Measurements from ENCODE around the gene SPATA12. TPM values are rescaled to one million over a fixed set of nuclear protein-coding genes. Genes with fewer than 3 reads are reported as not detected.
A peak's percentile ranks its signal among the peaks of the same experiment; 100 is the strongest.

The SPATA12 gene
- total RNA-seq, 2 donors from 2014 or later: not detected

DNA sequence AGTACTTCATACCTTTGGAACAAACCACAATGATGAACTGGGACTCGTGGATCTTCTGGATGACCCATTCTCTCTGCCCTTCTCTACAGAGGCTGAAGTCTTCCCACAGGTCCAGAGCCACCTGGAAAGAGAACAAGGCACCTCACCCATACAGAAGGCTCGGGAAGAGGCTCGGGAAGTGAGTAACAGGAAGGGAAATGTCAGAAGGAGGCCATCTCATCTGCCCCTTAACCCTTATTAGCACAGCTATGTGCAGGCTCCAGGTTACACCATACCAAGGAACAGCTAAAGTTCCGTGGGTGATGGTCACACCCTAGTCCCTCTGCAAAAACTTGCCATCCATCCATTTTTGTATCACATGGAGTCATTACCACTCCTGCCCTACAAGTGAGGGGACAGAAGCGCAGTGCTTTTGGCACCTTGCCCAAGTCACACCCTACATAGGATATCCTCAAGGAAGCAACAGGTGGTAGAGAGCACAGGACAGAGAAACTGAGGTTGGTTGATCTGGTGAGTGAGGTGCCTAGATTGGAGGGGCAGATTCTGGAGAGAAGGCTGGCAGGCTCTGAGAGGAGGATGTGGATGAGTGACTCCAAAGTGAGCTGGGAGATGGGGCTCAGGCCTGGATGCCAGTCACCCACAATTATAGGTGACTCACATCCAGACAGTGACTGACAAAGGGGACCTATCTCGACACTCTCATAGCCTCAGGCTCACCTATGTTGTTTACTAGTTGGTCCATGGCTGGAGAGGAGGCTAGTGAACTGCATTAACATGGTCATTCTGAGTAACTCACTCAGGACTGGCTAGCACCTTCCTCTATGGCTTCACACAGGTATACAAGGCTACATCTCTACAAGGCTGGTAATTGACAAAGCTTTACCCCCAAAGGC is 38.2 kb downstream of the SPATA12 start:
- DNase-seq (ENCODE audit: low spot score) (no peak), ATAC-seq (ENCODE audit: insufficient number of reproducible peaks, low FRiP score, low read depth) (no peak)
- Histone ChIP-seq H3K4me1 (ENCODE audit: control insufficient read depth in 1 of 2, low read depth in 2 of 2) (no peaks in the 10 kb centered on the region), H3K4me3 (no peak overlapping the region), H3K36me3 (peaks cover 4% of the 10 kb centered on the region), H3K27ac (no peak overlapping the region), H3K27me3 (replicated peaks; ENCODE audit: insufficient read depth) (no peaks in the 10 kb centered on the region), H3K9me3 (no peaks in the 10 kb centered on the region)
- TF ChIP-seq, protein P1, sequence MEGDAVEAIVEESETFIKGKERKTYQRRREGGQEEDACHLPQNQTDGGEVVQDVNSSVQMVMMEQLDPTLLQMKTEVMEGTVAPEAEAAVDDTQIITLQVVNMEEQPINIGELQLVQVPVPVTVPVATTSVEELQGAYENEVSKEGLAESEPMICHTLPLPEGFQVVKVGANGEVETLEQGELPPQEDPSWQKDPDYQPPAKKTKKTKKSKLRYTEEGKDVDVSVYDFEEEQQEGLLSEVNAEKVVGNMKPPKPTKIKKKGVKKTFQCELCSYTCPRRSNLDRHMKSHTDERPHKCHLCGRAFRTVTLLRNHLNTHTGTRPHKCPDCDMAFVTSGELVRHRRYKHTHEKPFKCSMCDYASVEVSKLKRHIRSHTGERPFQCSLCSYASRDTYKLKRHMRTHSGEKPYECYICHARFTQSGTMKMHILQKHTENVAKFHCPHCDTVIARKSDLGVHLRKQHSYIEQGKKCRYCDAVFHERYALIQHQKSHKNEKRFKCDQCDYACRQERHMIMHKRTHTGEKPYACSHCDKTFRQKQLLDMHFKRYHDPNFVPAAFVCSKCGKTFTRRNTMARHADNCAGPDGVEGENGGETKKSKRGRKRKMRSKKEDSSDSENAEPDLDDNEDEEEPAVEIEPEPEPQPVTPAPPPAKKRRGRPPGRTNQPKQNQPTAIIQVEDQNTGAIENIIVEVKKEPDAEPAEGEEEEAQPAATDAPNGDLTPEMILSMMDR (IDR thresholded peaks at IDR 0.05): no peak

DNA sequence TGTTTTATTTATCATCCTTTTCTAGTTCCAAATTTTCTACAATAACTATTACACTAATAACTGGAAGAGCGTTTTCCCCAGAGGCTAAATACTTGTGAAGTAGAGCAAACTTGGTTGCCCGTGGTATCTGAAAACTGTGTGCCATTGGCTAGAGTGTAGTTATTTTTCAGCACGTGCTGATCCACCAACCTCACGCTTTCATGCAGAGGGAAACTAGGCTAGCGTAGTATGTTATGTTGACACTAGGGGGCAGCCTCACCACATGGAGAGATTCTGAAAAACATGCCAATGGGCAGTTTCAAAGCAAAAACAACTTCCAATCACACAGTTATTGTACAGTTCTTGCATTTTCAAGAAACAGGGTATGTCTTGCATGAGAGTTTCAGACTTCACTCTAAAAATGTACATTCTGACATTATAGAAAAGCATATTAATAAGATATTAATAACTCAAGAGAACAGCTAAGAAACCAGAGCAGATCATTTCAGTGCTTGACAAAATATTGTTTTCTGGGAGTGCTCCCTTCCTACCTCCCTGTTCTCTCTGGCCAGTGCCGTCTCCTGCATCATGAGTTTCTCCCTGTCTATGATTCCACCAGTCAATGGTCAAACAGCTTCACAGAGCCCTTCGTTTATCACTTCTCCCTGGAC is 39.7 kb downstream of the SPATA12 start:
- DNase-seq (ENCODE audit: low spot score): peak; percentile 22
- no peak overlapping the region for H3K27ac ChIP-seq

DNA sequence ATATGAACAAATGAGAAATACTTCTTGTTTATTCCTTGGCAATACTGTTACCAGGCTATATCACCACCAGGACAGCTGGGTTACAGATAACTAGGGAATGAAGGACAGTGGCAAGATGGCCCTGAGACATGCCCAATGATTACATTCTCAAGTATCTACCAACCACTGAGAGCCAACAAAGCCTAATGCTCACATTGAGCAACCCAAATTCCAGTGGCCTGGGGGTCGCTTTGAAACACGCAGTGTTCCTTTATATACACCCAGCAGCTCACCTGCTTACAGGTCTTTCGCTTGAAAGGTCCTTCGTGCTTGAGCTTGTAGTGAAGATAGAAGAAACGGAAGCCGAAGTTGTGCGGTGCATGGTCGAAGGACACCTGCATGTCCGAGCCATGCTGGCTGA is 45.1 kb downstream of the SPATA12 start:
- DNase-seq (ENCODE audit: low spot score) (no peak), ATAC-seq (ENCODE audit: insufficient number of reproducible peaks, low FRiP score, low read depth) (no peak)
- H3K27me3 ChIP-seq (replicated peaks; ENCODE audit: insufficient read depth): no peaks in the 10 kb centered on the region
- no peak overlapping the region for H3K4me3 ChIP-seq
- H3K9me3 ChIP-seq: no peaks in the 10 kb centered on the region
- no peaks in the 10 kb centered on the region for H3K4me1 ChIP-seq (ENCODE audit: control insufficient read depth in 1 of 2, low read depth in 2 of 2)
- TF ChIP-seq, protein P1 (IDR thresholded peaks at IDR 0.05): no peak
- H3K36me3 ChIP-seq: peaks cover 4% of the 10 kb centered on the region
- H3K27ac ChIP-seq: no peak overlapping the region

More for the DNA sequence above, 39.7 kb downstream of the SPATA12 start:
- TF ChIP-seq, protein P1 (IDR thresholded peaks at IDR 0.05): peak; percentile 85
- H3K9me3 ChIP-seq: no peaks in the 10 kb centered on the region
- peak; percentile 52 for ATAC-seq (ENCODE audit: insufficient number of reproducible peaks, low FRiP score, low read depth)
- peaks cover 4% of the 10 kb centered on the region for H3K36me3 ChIP-seq
- no peaks in the 10 kb centered on the region for H3K27me3 ChIP-seq (replicated peaks; ENCODE audit: insufficient read depth)
- no peak overlapping the region for H3K4me3 ChIP-seq
- no peaks in the 10 kb centered on the region for H3K4me1 ChIP-seq (ENCODE audit: control insufficient read depth in 1 of 2, low read depth in 2 of 2)

DNA sequence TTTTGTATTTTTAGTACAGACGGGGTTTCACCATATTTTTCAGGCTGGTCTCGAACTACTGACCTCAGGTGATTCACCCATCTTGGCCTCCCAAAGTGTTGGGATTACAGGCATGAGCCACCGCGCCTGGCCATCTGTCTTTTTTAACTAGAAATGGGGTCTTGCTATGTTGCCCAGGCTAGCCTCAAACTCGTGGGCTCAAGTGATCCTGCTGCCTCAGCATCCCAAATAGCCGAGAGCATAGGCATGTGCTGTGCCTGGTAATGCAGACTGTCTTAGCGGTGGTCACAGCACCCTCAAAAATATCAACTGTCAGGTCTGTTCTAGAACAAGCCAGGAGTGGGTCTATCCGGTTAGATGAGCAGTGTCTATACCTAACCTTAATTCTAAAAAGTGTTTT is 48.2 kb downstream of the SPATA12 start:
- no peaks in the 10 kb centered on the region for H3K27me3 ChIP-seq (replicated peaks; ENCODE audit: insufficient read depth)
- ATAC-seq (ENCODE audit: insufficient number of reproducible peaks, low FRiP score, low read depth) (no peak), DNase-seq (ENCODE audit: low spot score) (no peak)
- no peaks in the 10 kb centered on the region for H3K9me3 ChIP-seq
- TF ChIP-seq, protein P1 (IDR thresholded peaks at IDR 0.05): no peak
- H3K27ac ChIP-seq: no peak overlapping the region
- no peak overlapping the region for H3K4me3 ChIP-seq
- no peaks in the 10 kb centered on the region for H3K4me1 ChIP-seq (ENCODE audit: control insufficient read depth in 1 of 2, low read depth in 2 of 2)
- peaks cover 4% of the 10 kb centered on the region for H3K36me3 ChIP-seq

DNA sequence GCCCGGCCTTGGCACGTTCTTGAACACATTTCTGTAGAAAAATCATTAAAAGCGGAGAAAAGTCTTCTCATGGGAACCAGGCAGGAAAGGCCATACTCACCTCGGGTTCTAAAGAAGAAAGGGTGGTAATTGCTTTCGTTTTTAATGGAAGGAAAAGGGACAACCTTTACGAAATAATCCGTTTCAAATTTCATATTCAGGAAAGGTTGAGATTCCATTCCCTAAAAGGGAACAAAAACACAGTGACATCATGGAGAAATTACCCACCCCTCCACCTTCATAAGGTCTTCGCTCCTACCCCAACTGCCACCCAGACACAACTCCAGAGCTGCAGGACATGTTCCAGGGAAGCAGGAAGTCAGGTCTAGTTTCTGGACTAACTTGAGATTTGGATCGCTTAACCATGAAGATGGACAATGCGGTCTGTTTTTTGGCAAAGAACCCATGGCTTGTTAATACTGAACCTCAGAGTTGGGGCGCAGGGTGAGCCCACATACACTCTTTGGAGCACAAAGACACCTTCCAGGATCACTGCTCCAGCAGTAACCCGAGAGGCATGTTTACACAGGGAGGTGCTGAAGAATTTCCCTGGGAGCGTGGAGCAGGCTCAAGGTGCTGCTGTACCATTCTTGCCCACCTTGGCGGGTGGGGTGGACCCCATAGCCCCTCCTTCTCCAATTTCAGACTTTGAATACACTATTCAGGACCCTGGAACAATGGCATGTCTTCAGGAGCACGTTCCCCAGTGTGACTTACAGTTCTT is 49.2 kb downstream of the SPATA12 start:
- Histone ChIP-seq H3K27ac (no peak overlapping the region), H3K36me3 (peaks cover 4% of the 10 kb centered on the region), H3K27me3 (replicated peaks; ENCODE audit: insufficient read depth) (no peaks in the 10 kb centered on the region), H3K4me3 (no peak overlapping the region), H3K9me3 (no peaks in the 10 kb centered on the region), H3K4me1 (ENCODE audit: control insufficient read depth in 1 of 2, low read depth in 2 of 2) (no peaks in the 10 kb centered on the region)
- ATAC-seq (ENCODE audit: insufficient number of reproducible peaks, low FRiP score, low read depth) (no peak), DNase-seq (ENCODE audit: low spot score) (no peak)
- TF ChIP-seq, protein P1 (IDR thresholded peaks at IDR 0.05): no peak
